Stimulated activated CD4-positive, alpha-beta T cell treated with anti-CD3 and anti-CD28 coated beads, Interleukin-2, amount 100 ng/mL, for 4 hours (primary cell): Measurements from ENCODE around the gene MDFIC.

Experiments
- DNase-seq: peaks from one replicate; pipeline ENCODE4 v3.0.0-alpha.2; 2020; ENCODE audit warnings: low read depth

MDFIC gene

GRCh38 chr7:114928060-114928459, 6.2 kb downstream of the MDFIC start:
- no peak for DNase-seq

- DNase-seq, result no peak
Observed at GRCh38 chr7:114929570-114929969, 7.7 kb downstream of the MDFIC start.

- DNase-seq, result no peak
Observed at GRCh38 chr7:114930107-114930661, 8.3 kb downstream of the MDFIC start.

- DNase-seq, result no peak
Observed at GRCh38 chr7:114930829-114931655, 9.1 kb downstream of the MDFIC start.

GRCh38 chr7:114931656-114932011, 9.7 kb downstream of the MDFIC start:
- peak; percentile 29 for DNase-seq

- no peak for DNase-seq
Observed at GRCh38 chr7:114932991-114933390, 11.1 kb downstream of the MDFIC start.

GRCh38 chr7:114933658-114934057, 11.8 kb downstream of the MDFIC start:
- no peak for DNase-seq

- no peak for DNase-seq
Observed at GRCh38 chr7:114934086-114934485, 12.2 kb downstream of the MDFIC start.

- no peak for DNase-seq
Observed at GRCh38 chr7:114934713-114935112, 12.8 kb downstream of the MDFIC start.

- DNase-seq, result no peak
Observed at GRCh38 chr7:114936471-114936870, 14.6 kb downstream of the MDFIC start.

GRCh38 chr7:114937446-114937845, 15.6 kb downstream of the MDFIC start:
- no peak for DNase-seq

- DNase-seq, result no peak
Observed at GRCh38 chr7:114938785-114939184, 16.9 kb downstream of the MDFIC start.

GRCh38 chr7:114939484-114940097, 17.7 kb downstream of the MDFIC start:
- no peak for DNase-seq

GRCh38 chr7:114940220-114940619, 18.3 kb downstream of the MDFIC start:
- DNase-seq, result no peak

- DNase-seq, result no peak
Observed at GRCh38 chr7:114941692-114942091, 19.8 kb downstream of the MDFIC start.

- DNase-seq, result no peak
Observed at GRCh38 chr7:114942446-114943175, 20.7 kb downstream of the MDFIC start.

- no peak for DNase-seq
Observed at GRCh38 chr7:114943530-114943929, 21.6 kb downstream of the MDFIC start.

GRCh38 chr7:114943953-114944744, 22.3 kb downstream of the MDFIC start:
- no peak for DNase-seq

GRCh38 chr7:114944745-114945625, 23.1 kb downstream of the MDFIC start:
- no peak for DNase-seq

GRCh38 chr7:114949231-114949630, 27.3 kb downstream of the MDFIC start:
- DNase-seq, result no peak

GRCh38 chr7:114952296-114952695, 30.4 kb downstream of the MDFIC start:
- DNase-seq, result no peak
